Measurements from ENCODE around the gene ADAMTS14. TPM values are rescaled to one million over a fixed set of nuclear protein-coding genes. Genes with fewer than 3 reads are reported as not detected.

The ADAMTS14 gene
- total RNA-seq, 1 experiment from 2014 or later: 2.1 TPM

GRCh38 chr10:70805619-70806215, 133.4 kb downstream of the ADAMTS14 start (continued):
- no peak for TF ChIP-seq CTCF (IDR thresholded peaks at IDR 0.05)
- TF ChIP-seq NFATC4 (CRISPR knock-in tag; IDR thresholded peaks at IDR 0.05): no peak
- no peak for TF ChIP-seq KAT7 (CRISPR knock-in tag; IDR thresholded peaks at IDR 0.05; ENCODE audit: borderline replicate concordance)
- no peak for TF ChIP-seq ERG (CRISPR knock-in tag; IDR thresholded peaks at IDR 0.05)

GRCh38 chr10:70806841-70807240, 134.5 kb downstream of the ADAMTS14 start:
- Mint-ChIP-seq H3K4me1 (peaks cover 20% of the 10 kb centered on the region), H3K4me3 (no peak overlapping the region), H3K27ac (no peak overlapping the region), H3K27me3 (ENCODE audit: low read depth) (peaks cover 2% of the 10 kb centered on the region), H3K9me3 (peaks cover 17% of the 10 kb centered on the region), H3K36me3 (no peaks in the 10 kb centered on the region)
- CTCF ChIA-PET: interaction anchor here (1.7 kb wide), 1 partner anchor 9 kb away, joined by 3 read pairs; no protein-coding TSS in a partner anchor
- ATAC-seq (no peak), DNase-seq (ENCODE audit: low spot score) (no peak)
- POLR2A ChIA-PET: no interaction called here
- no peak for TF ChIP-seq ETV6 (CRISPR knock-in tag; IDR thresholded peaks at IDR 0.05)
- no peak for TF ChIP-seq USF1 (CRISPR knock-in tag; IDR thresholded peaks at IDR 0.05)
- no peak for TF ChIP-seq ZNF121 (CRISPR knock-in tag; IDR thresholded peaks at IDR 0.05)
- TF ChIP-seq IRF2 (CRISPR knock-in tag; IDR thresholded peaks at IDR 0.05; ENCODE audit: borderline replicate concordance, low read depth): no peak
- no peak for TF ChIP-seq E2F1 (CRISPR knock-in tag; IDR thresholded peaks at IDR 0.05)
- no peak for TF ChIP-seq STAT6 (CRISPR knock-in tag; conservative IDR thresholded peaks at IDR 0.05; ENCODE audit: low read depth)
- TF ChIP-seq CTCF (IDR thresholded peaks at IDR 0.05): no peak
- TF ChIP-seq GRHL2 (CRISPR knock-in tag; IDR thresholded peaks at IDR 0.05; ENCODE audit: insufficient replicate concordance, severe bottlenecking): no peak
- no peak for TF ChIP-seq ZNF671 (CRISPR knock-in tag; IDR thresholded peaks at IDR 0.05)
- TF ChIP-seq ATF2 (CRISPR knock-in tag; IDR thresholded peaks at IDR 0.05; ENCODE audit: borderline replicate concordance, low read depth): no peak
- TF ChIP-seq ATF1 (CRISPR knock-in tag; IDR thresholded peaks at IDR 0.05): no peak
- no peak for TF ChIP-seq RELA (CRISPR knock-in tag; IDR thresholded peaks at IDR 0.05; ENCODE audit: borderline replicate concordance)

Measured in WTC11 (cell line).